NCI-H1694 treated with DMSO at 0.1 percent for 48 hours (cell line): ENCODE results near the gene ZBTB12.
"Not testable (repeated sequence)": the region's sequence is repeated elsewhere in the genome, so short reads cannot be mapped to it uniquely, and the experiment has no call there.

ENCODE experiments used
- DNase-seq: peaks from one replicate; lab custom pipeline; 2025; lab: John Stamatoyannopoulos, UW

ZBTB12 gene

GRCh38 chr6:31901953-31902643 is at the start of gene ZBTB12:
Gene ZBTB12, minus strand, starts transcription at chr6:31902086. Its CDS starts 781 bp downstream, at chr6:31901305.
- peak; percentile 48 for DNase-seq

- DNase-seq, result no peak
Observed at GRCh38 chr6:31949926-31950548, 48.2 kb upstream of the ZBTB12 start.

GRCh38 chr6:31948753-31949413 is 47.0 kb upstream of the ZBTB12 start:
- no peak for DNase-seq

GRCh38 chr6:31948306-31948705 is 46.4 kb upstream of the ZBTB12 start:
- DNase-seq, result no peak

- no peak for DNase-seq
Observed at GRCh38 chr6:31947864-31948263, 46.0 kb upstream of the ZBTB12 start.

GRCh38 chr6:31947070-31947675 is 45.3 kb upstream of the ZBTB12 start:
- no peak for DNase-seq

- no peak for DNase-seq
Observed at GRCh38 chr6:31946370-31946885, 44.5 kb upstream of the ZBTB12 start.

- DNase-seq, result no peak
Observed at GRCh38 chr6:31945507-31946369, 43.9 kb upstream of the ZBTB12 start, which contains the start of gene CFB. Gene CFB, plus strand, starts transcription at chr6:31946095. Its CDS starts 127 bp downstream, at chr6:31946222.

GRCh38 chr6:31945154-31945506 is 43.2 kb upstream of the ZBTB12 start:
- no peak for DNase-seq

- no peak for DNase-seq
Observed at GRCh38 chr6:31943742-31944141, 41.9 kb upstream of the ZBTB12 start.

- DNase-seq, result no peak
Observed at GRCh38 chr6:31940256-31940664, 38.4 kb upstream of the ZBTB12 start.

- DNase-seq, result no peak
Observed at GRCh38 chr6:31935823-31936222, 33.9 kb upstream of the ZBTB12 start.

GRCh38 chr6:31935021-31935420 is 33.1 kb upstream of the ZBTB12 start:
- no peak for DNase-seq

GRCh38 chr6:31933537-31933936 is 31.7 kb upstream of the ZBTB12 start:
- no peak for DNase-seq

GRCh38 chr6:31932137-31932536 is 30.3 kb upstream of the ZBTB12 start:
- not testable (repeated sequence) for DNase-seq

- DNase-seq, result no peak
Observed at GRCh38 chr6:31930962-31931361, 29.1 kb upstream of the ZBTB12 start.

- DNase-seq, result no peak
Observed at GRCh38 chr6:31928672-31928939, 26.7 kb upstream of the ZBTB12 start.

GRCh38 chr6:31927863-31928671 is 26.2 kb upstream of the ZBTB12 start:
- no peak for DNase-seq

GRCh38 chr6:31927242-31927862 is 25.5 kb upstream of the ZBTB12 start, which contains the start of gene C2:
Gene C2, plus strand, starts transcription at chr6:31927717. Its CDS starts 36 bp downstream, at chr6:31927753.
- DNase-seq, result no peak

GRCh38 chr6:31922942-31923341 is 21.1 kb upstream of the ZBTB12 start:
- DNase-seq, result no peak
